Activated CD8-positive, alpha-beta memory T cell treated with anti-CD3 and anti-CD28 coated beads, Interleukin-2, amount 50 U/mL, for 4 hours (primary cell): ENCODE measurements around the gene ZSWIM8.
"Not testable (repeated sequence)": the region's sequence is repeated elsewhere in the genome, so short reads cannot be mapped to it uniquely, and the experiment has no call there.

Experiments
- DNase-seq: peaks from one replicate; pipeline ENCODE4 v3.0.0-alpha.2; 2020

Gene ZSWIM8

GRCh38 chr10:73785211-73785720 is at the start of gene ZSWIM8:
Gene ZSWIM8 (plus strand): TSS chr10:73785606. CDS start chr10:73785879, 273 bp downstream.
- DNase-seq, result peak; percentile 81

GRCh38 chr10:73740501-73741254 is 44.7 kb upstream of the ZSWIM8 start:
- not testable (repeated sequence) for DNase-seq

GRCh38 chr10:73742454-73742734 is 43.0 kb upstream of the ZSWIM8 start:
- no peak for DNase-seq

GRCh38 chr10:73743327-73743904 is 42.0 kb upstream of the ZSWIM8 start:
- no peak for DNase-seq

GRCh38 chr10:73743905-73744663 is 41.3 kb upstream of the ZSWIM8 start, which contains the start of gene SEC24C:
Gene SEC24C (plus strand): TSS chr10:73744372. CDS start chr10:73746833, 2,461 bp downstream.
- DNase-seq, result peak; percentile 93

GRCh38 chr10:73744664-73744975 is 40.8 kb upstream of the ZSWIM8 start:
- DNase-seq, result peak; percentile 54

GRCh38 chr10:73746721-73747120 is 38.7 kb upstream of the ZSWIM8 start:
- no peak for DNase-seq

GRCh38 chr10:73750819-73751218 is 34.6 kb upstream of the ZSWIM8 start:
- no peak for DNase-seq

GRCh38 chr10:73756183-73756582 is 29.2 kb upstream of the ZSWIM8 start:
- DNase-seq, result no peak

- DNase-seq, result no peak
Observed at GRCh38 chr10:73758704-73759511, 26.5 kb upstream of the ZSWIM8 start.

GRCh38 chr10:73759512-73760115 is 25.8 kb upstream of the ZSWIM8 start:
- peak; percentile 36 for DNase-seq

GRCh38 chr10:73761781-73762180 is 23.6 kb upstream of the ZSWIM8 start:
- no peak for DNase-seq

- no peak for DNase-seq
Observed at GRCh38 chr10:73762915-73763314, 22.5 kb upstream of the ZSWIM8 start.

GRCh38 chr10:73763343-73763742 is 22.1 kb upstream of the ZSWIM8 start:
- no peak for DNase-seq

GRCh38 chr10:73765066-73765465 is 20.3 kb upstream of the ZSWIM8 start:
- DNase-seq, result no peak

- DNase-seq, result peak; percentile 67
Observed at GRCh38 chr10:73768881-73769280, 16.5 kb upstream of the ZSWIM8 start.

- DNase-seq, result no peak
Observed at GRCh38 chr10:73769396-73769795, 16.0 kb upstream of the ZSWIM8 start.

GRCh38 chr10:73771722-73772280 is 13.6 kb upstream of the ZSWIM8 start:
- peak; percentile 77 for DNase-seq

- DNase-seq, result peak; percentile 80
Observed at GRCh38 chr10:73772281-73773151, 12.9 kb upstream of the ZSWIM8 start.

- DNase-seq, result no peak
Observed at GRCh38 chr10:73773152-73773879, 12.1 kb upstream of the ZSWIM8 start.
